Measurements from ENCODE around the gene TAMM41. TPM values are rescaled to one million over a fixed set of nuclear protein-coding genes. Genes with fewer than 3 reads are reported as not detected.
"Not testable (repeated sequence)": the region's sequence is repeated elsewhere in the genome, so short reads cannot be mapped to it uniquely, and the experiment has no call there.

Gene TAMM41
- total RNA-seq, 2 experiments from 2014 or later = 25.5 to 25.6 TPM

GRCh38 chr3:11755276-11755675 lies 91.4 kb downstream of the TAMM41 start:
- H3K27ac Mint-ChIP-seq = no peak overlapping the region
- DNase-seq = no peak
- H3K27me3 Mint-ChIP-seq = no peaks in the 10 kb centered on the region
- H3K4me3 Mint-ChIP-seq = no peak overlapping the region
- ChIA-PET CTCF (interaction anchor here (0.9 kb wide), 1 partner anchor 49 kb away, joined by 3 read pairs; no protein-coding TSS in a partner anchor), POLR2A (no interaction called here)
- intact Hi-C loops (cut with micrococcal nuclease) = no loop called here
- no peaks in the 10 kb centered on the region for H3K9me3 Mint-ChIP-seq
- no peaks in the 10 kb centered on the region for H3K36me3 Mint-ChIP-seq
- H3K4me1 Mint-ChIP-seq (ENCODE audit: low read depth) = no peaks in the 10 kb centered on the region

GRCh38 chr3:11752254-11752653 lies 94.4 kb downstream of the TAMM41 start:
- H3K9me3 Mint-ChIP-seq; H3K27me3 Mint-ChIP-seq; CTCF ChIA-PET; POLR2A ChIA-PET; intact Hi-C loops (cut with micrococcal nuclease); H3K27ac Mint-ChIP-seq; H3K4me3 Mint-ChIP-seq; DNase-seq; H3K4me1 Mint-ChIP-seq (ENCODE audit: low read depth); H3K36me3 Mint-ChIP-seq: not testable (repeated sequence)

GRCh38 chr3:11748306-11748705 lies 98.4 kb downstream of the TAMM41 start:
- H3K4me3 Mint-ChIP-seq; H3K27ac Mint-ChIP-seq; intact Hi-C loops (cut with micrococcal nuclease); DNase-seq; H3K9me3 Mint-ChIP-seq; H3K36me3 Mint-ChIP-seq; POLR2A ChIA-PET; H3K27me3 Mint-ChIP-seq; CTCF ChIA-PET; H3K4me1 Mint-ChIP-seq (ENCODE audit: low read depth): not testable (repeated sequence)

Other genes starting within 250 kb of the TAMM41 start
- gene VGLL4, start 203.0 kb downstream of the TAMM41 start, total RNA-seq = 10 to 100 TPM; 18.2 to 18.7 TPM
- not detected for gene SYN2, start 157.5 kb upstream of the TAMM41 start, total RNA-seq